Measurements from ENCODE around the gene BET1.

DNA sequence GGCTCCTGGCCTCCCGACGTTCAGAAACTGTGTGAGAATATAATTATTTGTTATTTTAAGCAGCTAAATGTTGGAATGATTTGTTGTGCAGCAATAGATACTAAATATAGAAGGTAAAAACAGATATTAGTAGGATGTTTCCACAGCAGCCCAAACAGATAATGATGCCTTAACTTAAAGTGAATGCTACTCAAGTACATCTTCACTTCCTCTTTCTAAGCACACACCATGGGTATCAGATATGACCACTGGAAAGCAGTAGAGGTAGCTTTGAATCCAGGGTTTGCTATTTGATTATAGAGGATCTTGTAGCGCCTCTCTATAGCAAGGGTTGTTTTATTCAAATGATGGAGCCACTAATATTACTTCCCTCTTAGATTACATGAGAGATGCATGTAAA, 38.2 kb upstream of the BET1 start:
- TF ChIP-seq ZNF274 (IDR thresholded peaks at IDR 0.05; ENCODE audit: low read depth, low read length) (no peak), YY1 (IDR thresholded peaks at IDR 0.05; ENCODE audit: insufficient read depth, insufficient read length) (no peak), SUZ12 (IDR thresholded peaks at IDR 0.05; ENCODE audit: extremely low read depth, insufficient read depth, insufficient read length) (no peak)

All from NT2/D1 (cell line).